Rectal smooth muscle tissue (tissue), 1 donor: ENCODE measurements around the gene UTS2B.
"Not testable (repeated sequence)": the region's sequence is repeated elsewhere in the genome, so short reads cannot be mapped to it uniquely, and the experiment has no call there.

Source experiments
- H3K27ac ChIP-seq: one replicate; pipeline ENCODE4 v1.7.0; 2013; ENCODE audit warnings: low read depth, low read length, inconsistent platforms
- H3K27me3 ChIP-seq: one replicate; pipeline ENCODE4 v1.7.0; 2013; ENCODE audit warnings: low read length; ENCODE audit not compliant: control insufficient read depth, insufficient read depth
- H3K36me3 ChIP-seq: one replicate; pipeline ENCODE4 v1.7.0; 2013; ENCODE audit warnings: low read length; ENCODE audit not compliant: control insufficient read depth, insufficient read depth
- H3K4me1 ChIP-seq: one replicate; pipeline ENCODE4 v1.7.0; 2013; ENCODE audit warnings: low read length; ENCODE audit not compliant: control insufficient read depth, insufficient read depth
- H3K4me3 ChIP-seq: one replicate; pipeline ENCODE4 v1.7.0; 2013; ENCODE audit warnings: low read length
- H3K9ac ChIP-seq: one replicate; pipeline ENCODE4 v1.7.0; 2013; ENCODE audit warnings: low read length

Gene UTS2B

GRCh38 chr3:191259486-191259885 is 70.8 kb downstream of the UTS2B start:
- Histone ChIP-seq H3K4me3 (no peak overlapping the region), H3K27me3 (no peaks in the 10 kb centered on the region), H3K9ac (no peak overlapping the region), H3K36me3 (no peaks in the 10 kb centered on the region), H3K4me1 (no peaks in the 10 kb centered on the region), H3K27ac (no peak overlapping the region)

GRCh38 chr3:191257286-191257685 is 73.0 kb downstream of the UTS2B start:
- H3K27me3 ChIP-seq = no peaks in the 10 kb centered on the region
- no peaks in the 10 kb centered on the region for H3K4me1 ChIP-seq
- H3K27ac ChIP-seq = no peak overlapping the region
- H3K36me3 ChIP-seq = no peaks in the 10 kb centered on the region
- H3K9ac ChIP-seq = no peak overlapping the region
- no peak overlapping the region for H3K4me3 ChIP-seq

- no peak overlapping the region for H3K27ac ChIP-seq
- H3K4me1 ChIP-seq = no peaks in the 10 kb centered on the region
- H3K4me3 ChIP-seq = no peak overlapping the region
- no peak overlapping the region for H3K9ac ChIP-seq
- no peaks in the 10 kb centered on the region for H3K36me3 ChIP-seq
- no peaks in the 10 kb centered on the region for H3K27me3 ChIP-seq
These were observed 73.9 kb downstream of the UTS2B start for GRCh38 chr3:191256405-191256804.

- no peaks in the 10 kb centered on the region for H3K27me3 ChIP-seq
- H3K4me1 ChIP-seq = no peaks in the 10 kb centered on the region
These were observed 75.2 kb downstream of the UTS2B start for GRCh38 chr3:191255156-191255555.

GRCh38 chr3:191254098-191254873 is 76.0 kb downstream of the UTS2B start:
- Histone ChIP-seq H3K9ac (no peak overlapping the region), H3K36me3 (no peaks in the 10 kb centered on the region), H3K27ac (no peak overlapping the region), H3K4me1 (no peaks in the 10 kb centered on the region), H3K4me3 (no peak overlapping the region), H3K27me3 (no peaks in the 10 kb centered on the region)

More at GRCh38 chr3:191255156-191255555, 75.2 kb downstream of the UTS2B start:
- H3K9ac ChIP-seq = no peak overlapping the region
- H3K27ac ChIP-seq = no peak overlapping the region
- H3K4me3 ChIP-seq = no peak overlapping the region
- H3K36me3 ChIP-seq = no peaks in the 10 kb centered on the region

- Histone ChIP-seq H3K4me1 (no peaks in the 10 kb centered on the region), H3K36me3 (no peaks in the 10 kb centered on the region), H3K27me3 (no peaks in the 10 kb centered on the region), H3K27ac (no peak overlapping the region), H3K9ac (no peak overlapping the region), H3K4me3 (no peak overlapping the region)
These were observed 77.1 kb downstream of the UTS2B start for GRCh38 chr3:191253089-191253799.

- H3K27me3 ChIP-seq = no peaks in the 10 kb centered on the region
- H3K27ac ChIP-seq = no peak overlapping the region
- no peak overlapping the region for H3K9ac ChIP-seq
- H3K36me3 ChIP-seq = no peaks in the 10 kb centered on the region
- no peak overlapping the region for H3K4me3 ChIP-seq
- H3K4me1 ChIP-seq = no peaks in the 10 kb centered on the region
These were observed 83.7 kb downstream of the UTS2B start for GRCh38 chr3:191246630-191247029.

GRCh38 chr3:191246034-191246433 is 84.3 kb downstream of the UTS2B start:
- H3K27ac ChIP-seq, H3K27me3 ChIP-seq, H3K9ac ChIP-seq, H3K4me3 ChIP-seq, H3K36me3 ChIP-seq, H3K4me1 ChIP-seq: not testable (repeated sequence)

- no peaks in the 10 kb centered on the region for H3K27me3 ChIP-seq
- no peak overlapping the region for H3K4me3 ChIP-seq
- no peak overlapping the region for H3K27ac ChIP-seq
- no peak overlapping the region for H3K9ac ChIP-seq
- no peaks in the 10 kb centered on the region for H3K4me1 ChIP-seq
- H3K36me3 ChIP-seq = no peaks in the 10 kb centered on the region
These were observed 86.0 kb downstream of the UTS2B start for GRCh38 chr3:191244242-191244867.

GRCh38 chr3:191240486-191240885 is 89.8 kb downstream of the UTS2B start:
- no peaks in the 10 kb centered on the region for H3K27me3 ChIP-seq
- no peak overlapping the region for H3K4me3 ChIP-seq
- H3K36me3 ChIP-seq = no peaks in the 10 kb centered on the region
- no peaks in the 10 kb centered on the region for H3K4me1 ChIP-seq
- no peak overlapping the region for H3K9ac ChIP-seq
- H3K27ac ChIP-seq = no peak overlapping the region

GRCh38 chr3:191239407-191240031 is 90.8 kb downstream of the UTS2B start:
- no peaks in the 10 kb centered on the region for H3K36me3 ChIP-seq
- no peak overlapping the region for H3K4me3 ChIP-seq
- no peaks in the 10 kb centered on the region for H3K4me1 ChIP-seq
- H3K27ac ChIP-seq = no peak overlapping the region
- H3K27me3 ChIP-seq = no peaks in the 10 kb centered on the region
- no peak overlapping the region for H3K9ac ChIP-seq

GRCh38 chr3:191238321-191238817 is 92.0 kb downstream of the UTS2B start:
- Histone ChIP-seq H3K27ac (no peak overlapping the region), H3K4me3 (no peak overlapping the region), H3K9ac (no peak overlapping the region)

More at GRCh38 chr3:191238321-191238817, 92.0 kb downstream of the UTS2B start:
- no peaks in the 10 kb centered on the region for H3K27me3 ChIP-seq
- no peaks in the 10 kb centered on the region for H3K4me1 ChIP-seq
- H3K36me3 ChIP-seq = no peaks in the 10 kb centered on the region
